HepG2 (cell line): ENCODE data around the gene NEAT1. TPM values are rescaled to one million over a fixed set of nuclear protein-coding genes. Genes with fewer than 3 reads are reported as not detected.

Experiments used
- AFF4 ChIP-seq: sonication (generic); formaldehyde crosslinking; IDR thresholded peaks from 2 replicates; pipeline ENCODE4 v1.4.0; 2020; ENCODE audit warnings: missing genetic modification reagents
- KAT2B ChIP-seq: fragments of 150-350 bp; IDR thresholded peaks from 2 replicates; pipeline ENCODE4 v1.6.1; 2014; ENCODE audit warnings: low read depth, low read length, borderline replicate concordance
- PAX8 ChIP-seq: sonication (generic); formaldehyde crosslinking; IDR thresholded peaks from 2 replicates; pipeline ENCODE4 v1.8.0; 2022; ENCODE audit warnings: mild to moderate bottlenecking, missing genetic modification reagents, borderline replicate concordance
- RBM39 ChIP-seq: fragments of 200-400 bp; formaldehyde crosslinking; IDR thresholded peaks from one replicate; pipeline ENCODE4 v1.6.1; 2018; ENCODE audit warnings: antibody characterized with exemption, mild to moderate bottlenecking, low read depth, low read length; ENCODE audit not compliant: poor library complexity, severe bottlenecking
- TERF1 ChIP-seq: sonication (generic); formaldehyde crosslinking; IDR thresholded peaks from 2 replicates; pipeline ENCODE4 v1.8.0; 2022; ENCODE audit warnings: mild to moderate bottlenecking, missing genetic modification reagents, moderate library complexity
- ZFP1 ChIP-seq: IDR thresholded peaks from 2 replicates; pipeline ENCODE4 v1.6.1; 2016
- ZNF276 ChIP-seq: sonication (generic); formaldehyde crosslinking; IDR thresholded peaks from 2 replicates; pipeline ENCODE4 v1.4.0; 2020; ENCODE audit warnings: mild to moderate bottlenecking, low read depth, missing genetic modification reagents
- ZSCAN5A ChIP-seq: sonication (generic); formaldehyde crosslinking; IDR thresholded peaks from 2 replicates; pipeline ENCODE4 v1.8.0; 2022; ENCODE audit warnings: mild to moderate bottlenecking, missing genetic modification reagents, borderline replicate concordance
- polyA plus RNA-seq, 8 experiments: library from polyadenylated mRNA; depleted of rRNA in 3 of 8; stranded (reverse) in 7 of 8; unstranded in 1 of 8; fragments of >200 nt; fragmentation: Illumina TruSeq in 4 of 8; extraction: Trizol in 4 of 8; gene quantifications; 2 replicates each; pipeline versions ENCODE4 v1.2.1 to v1.2.3, GENCODE V29; 2011 to 2016; ENCODE audit warnings: low read depth in 4 of 8, missing spikeins in 1 of 8, mixed read lengths in 1 of 8; ENCODE audit not compliant: insufficient read depth in 1 of 8
- total RNA-seq, 5 experiments: library from RNA; depleted of rRNA; stranded (reverse); fragments of >200 nt; fragmentation: Illumina TruSeq; extraction: Trizol; gene quantifications; 2 replicates each; pipeline ENCODE4 v1.2.3, GENCODE V29; 2016; ENCODE audit warnings: low read depth in 1 of 5

NEAT1 gene
- total and polyA plus RNA-seq, 2 of the 13 experiments (the other 11 are each of a cell fraction or from before 2014, with no cell fraction given): 20.5 to 41.2 TPM

- no peak for TF ChIP-seq PAX8 (CRISPR knock-in tag)
- peak; percentile 71; the same call in 1 of the 2 replicates for TF ChIP-seq ZNF276 (CRISPR knock-in tag)
- no peak for TF ChIP-seq AFF4 (CRISPR knock-in tag)
- TF ChIP-seq KAT2B: no peak
- no peak for TF ChIP-seq ZFP1 (CRISPR knock-in tag)
- no peak for TF ChIP-seq ZSCAN5A (CRISPR knock-in tag)
- no peak for TF ChIP-seq RBM39
- TF ChIP-seq TERF1 (CRISPR knock-in tag): no peak
Measured at GRCh38 chr11:65386307-65387140, 36.1 kb upstream of the NEAT1 start, which contains the start of gene FRMD8 (continued).
